OCI-LY1 (cell line): Measurements from ENCODE around the gene MIGA1.
"Not testable (repeated sequence)": the region's sequence is repeated elsewhere in the genome, so short reads cannot be mapped to it uniquely, and the experiment has no call there.

Experiments used
- EZH2 ChIP-seq: fragments of 200-600 bp; sonication (generic), shearing (Covaris generic); IDR thresholded peaks from 2 replicates; pipeline ENCODE4 v1.8.0; 2017; ENCODE audit warnings: borderline replicate concordance, mixed run types, mild to moderate bottlenecking, antibody characterized with exemption, low read length, moderate library complexity, mixed read lengths
- TF ChIP-seq, protein P1 (sequence below): fragments of 200-600 bp; sonication (generic), shearing (Covaris generic); IDR thresholded peaks from 2 replicates; pipeline ENCODE4 v1.5.1; 2017; ENCODE audit warnings: mild to moderate bottlenecking, antibody characterized with exemption, low read length, moderate library complexity, mixed read lengths

DNA sequence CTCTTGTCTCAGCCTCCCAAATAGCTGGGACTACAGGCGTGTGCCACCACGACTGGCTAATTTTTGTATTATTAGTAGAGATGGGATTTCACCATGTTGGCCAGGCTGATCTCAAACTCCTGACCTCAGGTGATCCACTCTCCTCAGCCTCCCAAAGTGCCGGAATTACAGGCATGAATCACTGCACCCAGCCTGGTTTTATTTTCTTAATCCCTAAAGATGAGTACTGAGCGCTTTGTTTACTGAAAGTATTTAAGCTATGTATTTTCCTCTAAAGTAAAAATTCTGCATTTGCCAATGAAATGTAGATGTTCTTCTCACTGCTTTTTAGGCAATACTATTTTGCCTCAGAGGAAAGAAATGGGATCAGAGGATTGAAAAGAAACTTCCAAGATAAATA lies 30.0 kb upstream of the MIGA1 start:
- TF ChIP-seq, protein P1, sequence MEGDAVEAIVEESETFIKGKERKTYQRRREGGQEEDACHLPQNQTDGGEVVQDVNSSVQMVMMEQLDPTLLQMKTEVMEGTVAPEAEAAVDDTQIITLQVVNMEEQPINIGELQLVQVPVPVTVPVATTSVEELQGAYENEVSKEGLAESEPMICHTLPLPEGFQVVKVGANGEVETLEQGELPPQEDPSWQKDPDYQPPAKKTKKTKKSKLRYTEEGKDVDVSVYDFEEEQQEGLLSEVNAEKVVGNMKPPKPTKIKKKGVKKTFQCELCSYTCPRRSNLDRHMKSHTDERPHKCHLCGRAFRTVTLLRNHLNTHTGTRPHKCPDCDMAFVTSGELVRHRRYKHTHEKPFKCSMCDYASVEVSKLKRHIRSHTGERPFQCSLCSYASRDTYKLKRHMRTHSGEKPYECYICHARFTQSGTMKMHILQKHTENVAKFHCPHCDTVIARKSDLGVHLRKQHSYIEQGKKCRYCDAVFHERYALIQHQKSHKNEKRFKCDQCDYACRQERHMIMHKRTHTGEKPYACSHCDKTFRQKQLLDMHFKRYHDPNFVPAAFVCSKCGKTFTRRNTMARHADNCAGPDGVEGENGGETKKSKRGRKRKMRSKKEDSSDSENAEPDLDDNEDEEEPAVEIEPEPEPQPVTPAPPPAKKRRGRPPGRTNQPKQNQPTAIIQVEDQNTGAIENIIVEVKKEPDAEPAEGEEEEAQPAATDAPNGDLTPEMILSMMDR, result not testable (repeated sequence)
- not testable (repeated sequence) for TF ChIP-seq EZH2
